PC-3 (cell line): ENCODE results near the gene FANCG. TPM values are rescaled to one million over a fixed set of nuclear protein-coding genes. Genes with fewer than 3 reads are reported as not detected.

ENCODE experiments used
- ATAC-seq: fragments of 200-7000 bp; cut with Tn5 transposase; 2 replicates; pipeline ENCODE4 v1.9.1; 2020; ENCODE audit warnings: mild to moderate bottlenecking, moderate library complexity
- BruUV-seq: library from RNA; stranded (reverse); fragments of 400-500 nt; replicated peaks from 2 replicates; lab custom pipeline; 2021; lab: Mats Ljungman, UMichigan
- CTCF ChIA-PET: fragments of 300-600 bp; sonication (Branson Sonifier 250); formaldehyde crosslinking; loops from one replicate; lab custom pipeline; 2022; ENCODE audit warnings: antibody characterized with exemption; lab: Charles Lee
- POLR2A ChIA-PET: fragments of 300-600 bp; sonication (Branson Sonifier 250); formaldehyde crosslinking; loops from one replicate; lab custom pipeline; 2022; ENCODE audit warnings: antibody characterized with exemption; ENCODE audit not compliant: unreplicated experiment; lab: Charles Lee
- DNase-seq: peaks from one replicate; pipeline ENCODE4 v3.0.0-alpha.2; 2015
- H2AFZ ChIP-seq: fragments of 300-600 bp; sonication (generic); 2 replicates; pipeline ENCODE4 v1.6.0; 2016; ENCODE audit warnings: antibody characterized with exemption, low read length
- H3F3A ChIP-seq: fragments of 300-600 bp; sonication (generic); one replicate; pipeline ENCODE4 v1.6.0; 2017; ENCODE audit warnings: antibody characterized with exemption, low read length, control low read depth, mild to moderate bottlenecking; ENCODE audit not compliant: unreplicated experiment
- H3K27ac ChIP-seq: fragments of 300-600 bp; sonication (generic); 2 replicates; pipeline ENCODE4 v1.5.1; 2016; ENCODE audit warnings: mild to moderate bottlenecking, low read length
- H3K27me3 ChIP-seq: fragments of 300-600 bp; sonication (generic); 2 replicates; pipeline ENCODE4 v1.6.1; 2016; ENCODE audit warnings: low read length, mixed read lengths
- H3K36me3 ChIP-seq: fragments of 300-600 bp; sonication (generic); 2 replicates; pipeline ENCODE4 v1.6.1; 2016; ENCODE audit warnings: low read depth, mixed run types, low read length, mixed read lengths
- H3K4me1 ChIP-seq: fragments of 300-600 bp; sonication (generic); 2 replicates; pipeline ENCODE4 v1.5.1; 2016; ENCODE audit warnings: low read length; ENCODE audit not compliant: insufficient read depth
- H3K4me2 ChIP-seq: fragments of 300-600 bp; sonication (generic); 2 replicates; pipeline ENCODE4 v1.6.0; 2016; ENCODE audit warnings: low read length
- H3K4me3 ChIP-seq: fragments of 300-600 bp; sonication (generic); 2 replicates; pipeline ENCODE4 v1.5.1; 2016; ENCODE audit warnings: mild to moderate bottlenecking, low read length, mixed read lengths
- H3K79me2 ChIP-seq: fragments of 300-600 bp; sonication (generic); 2 replicates; pipeline ENCODE4 v1.6.1; 2017; ENCODE audit warnings: low read length, mixed read lengths
- H3K9ac ChIP-seq: fragments of 300-600 bp; sonication (generic); 2 replicates; pipeline ENCODE4 v1.6.0; 2016; ENCODE audit warnings: mild to moderate bottlenecking, low read length
- H3K9me2 ChIP-seq: fragments of 300-600 bp; sonication (generic); replicated peaks from 2 replicates; pipeline ENCODE4 v1.6.1; 2016; ENCODE audit warnings: mixed run types, low read length, mixed read lengths
- H3K9me3 ChIP-seq: fragments of 300-600 bp; sonication (generic); 2 replicates; pipeline ENCODE4 v1.6.1; 2016; ENCODE audit warnings: low read length, mixed read lengths
- H4K20me1 ChIP-seq: fragments of 300-600 bp; sonication (generic); 2 replicates; pipeline ENCODE4 v1.6.1; 2016; ENCODE audit warnings: low read length, mixed read lengths
- CTCF ChIP-seq: fragments of 300-600 bp; sonication (generic); conservative IDR thresholded peaks from 2 replicates; pipeline ENCODE4 v1.5.1; 2017; ENCODE audit warnings: antibody characterized with exemption, low read depth, mild to moderate bottlenecking, low read length
- EZH2 ChIP-seq: fragments of 300-600 bp; sonication (generic); IDR thresholded peaks from one replicate; pipeline ENCODE4 v1.6.1; 2017; ENCODE audit warnings: antibody characterized with exemption, mild to moderate bottlenecking, low read length; ENCODE audit not compliant: unreplicated experiment
- EZH2phosphoT487 ChIP-seq: fragments of 300-600 bp; sonication (generic); IDR thresholded peaks from 2 replicates; pipeline ENCODE4 v1.6.1; 2018; ENCODE audit warnings: mild to moderate bottlenecking, antibody characterized with exemption, low read length, borderline replicate concordance
- intact Hi-C: fragments of 100-400 bp; cut with micrococcal nuclease; formaldehyde crosslinking; loops from 2 replicates; pipeline ENCODE4 v1.9.0; 2023
- total RNA-seq: library from RNA; depleted of rRNA; stranded (reverse); fragments of >200 nt; gene quantifications from 2 replicates; pipeline ENCODE4 v1.2.3, GENCODE V29; 2014

The FANCG gene
- total RNA-seq, 1 experiment from 2014 or later = 32.6 TPM

GRCh38 chr9:35102465-35102768, 22.7 kb upstream of the FANCG start:
- Histone ChIP-seq H2AFZ (peak overlapping the region; percentile 74), H3F3A (no peaks in the 10 kb centered on the region), H3K27me3 (no peaks in the 10 kb centered on the region), H3K9me2 (no peaks in the 10 kb centered on the region), H3K4me2 (peak overlapping the region; percentile 96), H3K9ac (peak overlapping the region; percentile 96), H3K79me2 (peaks cover 20% of the 10 kb centered on the region), H3K4me1 (peaks cover 16% of the 10 kb centered on the region), H3K36me3 (0 out of 2 replicates have a peak, but pooled peaks cover 3% of the 10 kb centered on the region), H4K20me1 (no peaks in the 10 kb centered on the region), H3K4me3 (peak overlapping the region; percentile 83), H3K9me3 (no peaks in the 10 kb centered on the region), H3K27ac (peak overlapping the region; percentile 13)
- intact Hi-C loops = no loop called here
- ChIA-PET CTCF (interaction anchor here (1.0 to 1.1 kb wide), 2 partner anchors 10 to 13 kb away, joined by 3 to 7 read pairs; partner anchors contain the start of gene ATOSB), POLR2A (interaction anchor here (0.7 kb wide), 1 partner anchor 731 kb away, joined by 3 read pairs; no protein-coding TSS in a partner anchor)
- no TSS peak for BruUV-seq
- TF ChIP-seq CTCF = no peak
- no peak for TF ChIP-seq EZH2
- TF ChIP-seq EZH2phosphoT487 = no peak
- no peak for DNase-seq
- peak; percentile 44 for ATAC-seq

- Histone ChIP-seq H3K4me1 (peaks cover 10% of the 10 kb centered on the region), H3K9me3 (no peaks in the 10 kb centered on the region), H3K9me2 (no peaks in the 10 kb centered on the region), H3K27me3 (no peaks in the 10 kb centered on the region), H4K20me1 (no peaks in the 10 kb centered on the region), H3K4me2 (no peak overlapping the region), H3K9ac (no peak overlapping the region), H3K79me2 (peaks cover 16% of the 10 kb centered on the region), H3F3A (no peaks in the 10 kb centered on the region), H3K36me3 (peaks cover 3% of the 10 kb centered on the region; the same call in 1 of the 2 replicates), H2AFZ (no peak overlapping the region), H3K27ac (no peak overlapping the region), H3K4me3 (no peak overlapping the region)
- ChIA-PET CTCF (no interaction called here), POLR2A (no interaction called here)
- ATAC-seq (no peak), DNase-seq (no peak)
- TF ChIP-seq EZH2phosphoT487 (no peak), CTCF (no peak), EZH2 (no peak)
- BruUV-seq = no TSS peak
- intact Hi-C loops = loop anchor here (2.0 kb wide), 1 partner anchor 199 kb away; no protein-coding TSS in a partner anchor
Measured at GRCh38 chr9:35097573-35097972, 17.8 kb upstream of the FANCG start.
